HG03095 (cell line): ENCODE data around the gene CASK.
"Not testable (repeated sequence)": the region's sequence is repeated elsewhere in the genome, so short reads cannot be mapped to it uniquely, and the experiment has no call there.

Source experiments
- ATAC-seq: cut with Tn5 transposase; IDR thresholded peaks from one replicate; pipeline ENCODE4 v1.9.1; 2021; ENCODE audit warnings: moderate library complexity; ENCODE audit not compliant: unreplicated experiment

CASK gene

GRCh38 chrX:41703574-41704029, 219.8 kb downstream of the CASK start:
- ATAC-seq = no peak

GRCh38 chrX:41695426-41695825, 227.9 kb downstream of the CASK start:
- no peak for ATAC-seq

GRCh38 chrX:41693024-41693423, 230.3 kb downstream of the CASK start:
- no peak for ATAC-seq

- no peak for ATAC-seq
Measured at GRCh38 chrX:41692162-41692749, 231.1 kb downstream of the CASK start.

GRCh38 chrX:41689711-41690110, 233.6 kb downstream of the CASK start:
- ATAC-seq = no peak

GRCh38 chrX:41688835-41689234, 234.5 kb downstream of the CASK start, which contains the start of gene GPR34:
TSS of gene GPR34 (plus strand) at chrX:41688973. CDS start at chrX:41695634, 6,661 bp downstream.
- ATAC-seq = no peak

- ATAC-seq = no peak
Measured at GRCh38 chrX:41688156-41688555, 235.2 kb downstream of the CASK start.

GRCh38 chrX:41686788-41687187, 236.6 kb downstream of the CASK start:
- ATAC-seq = no peak

GRCh38 chrX:41684940-41685339, 238.4 kb downstream of the CASK start:
- no peak for ATAC-seq

GRCh38 chrX:41684138-41684537, 239.2 kb downstream of the CASK start:
- ATAC-seq = no peak

- ATAC-seq = no peak
Measured at GRCh38 chrX:41677183-41678060, 245.9 kb downstream of the CASK start.

- not testable (repeated sequence) for ATAC-seq
Measured at GRCh38 chrX:41676361-41676760, 247.0 kb downstream of the CASK start.

- no peak for ATAC-seq
Measured at GRCh38 chrX:41672643-41673042, 250.7 kb downstream of the CASK start.

- ATAC-seq = no peak
Measured at GRCh38 chrX:41671082-41671481, 252.3 kb downstream of the CASK start.

GRCh38 chrX:41670112-41670511, 253.2 kb downstream of the CASK start:
- ATAC-seq = no peak

GRCh38 chrX:41667631-41668030, 255.7 kb downstream of the CASK start:
- ATAC-seq = no peak

- no peak for ATAC-seq
Measured at GRCh38 chrX:41666251-41666650, 257.1 kb downstream of the CASK start.

- ATAC-seq = no peak
Measured at GRCh38 chrX:41665686-41666085, 257.7 kb downstream of the CASK start.

- no peak for ATAC-seq
Measured at GRCh38 chrX:41664908-41665307, 258.4 kb downstream of the CASK start.

GRCh38 chrX:41664375-41664901, 258.9 kb downstream of the CASK start:
- peak; percentile 93 for ATAC-seq

GRCh38 chrX:41661366-41662095, 261.8 kb downstream of the CASK start:
- ATAC-seq = no peak
